HG03097 (cell line): ENCODE data around the gene PALB2.

Experiments
- ATAC-seq: cut with Tn5 transposase; IDR thresholded peaks from one replicate; pipeline ENCODE4 v1.9.1; 2021; ENCODE audit not compliant: unreplicated experiment, low FRiP score

PALB2 gene

GRCh38 chr16:23556881-23557778 lies 84.0 kb downstream of the PALB2 start, which contains the start of the genes EARS2 and UBFD1:
Gene EARS2, minus strand, starts transcription at chr16:23557350. Its CDS starts 7 bp downstream, at chr16:23557343.
Gene UBFD1, plus strand, starts transcription at chr16:23557727. Its CDS starts 16 bp downstream, at chr16:23557743.
- ATAC-seq: peak; percentile 86

DNA sequence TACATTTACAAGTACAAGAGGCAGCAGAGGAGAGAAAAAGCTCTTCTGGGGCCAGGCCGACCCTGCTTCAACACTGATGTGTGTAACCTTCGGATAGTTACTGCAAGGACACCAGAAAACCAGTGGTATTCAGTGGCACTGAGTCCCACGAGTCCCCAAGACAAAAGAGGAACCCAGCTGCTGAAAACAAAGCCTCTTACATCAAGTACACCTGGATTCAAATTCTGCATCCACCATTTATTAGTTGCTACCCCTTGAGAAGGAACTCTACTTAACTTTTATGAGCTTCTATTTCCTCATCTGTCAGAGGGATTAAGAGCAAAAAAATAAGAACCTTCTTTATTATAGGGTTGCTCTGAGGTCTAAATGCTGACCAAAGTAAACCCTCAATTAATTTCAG lies 86.6 kb downstream of the PALB2 start:
- no peak for ATAC-seq
